Fibroblast of lung (primary cell): ENCODE measurements around the gene GPC5. TPM values are rescaled to one million over a fixed set of nuclear protein-coding genes. Genes with fewer than 3 reads are reported as not detected.
"Not testable (repeated sequence)": the region's sequence is repeated elsewhere in the genome, so short reads cannot be mapped to it uniquely, and the experiment has no call there.

ENCODE experiments used
- DNase-seq, 2 donors: peaks; one replicate each; pipeline versions ENCODE4 v3.0.0 to v3.0.0-alpha.2; 2010; ENCODE audit warnings: low read depth in 2 of 2
- H2AFZ ChIP-seq: 2 replicates; pipeline ENCODE4 v1.5.1; 2012; ENCODE audit warnings: low read length, control low read depth, inconsistent platforms
- H3K27ac ChIP-seq: 2 replicates; pipeline ENCODE4 v1.5.1; 2011; ENCODE audit warnings: low read length, control low read depth; ENCODE audit not compliant: insufficient read depth
- H3K27me3 ChIP-seq: 2 replicates; pipeline ENCODE4 v1.5.1; 2011; ENCODE audit warnings: mild to moderate bottlenecking, low read length; ENCODE audit not compliant: control insufficient read depth, insufficient read depth
- H3K36me3 ChIP-seq: 2 replicates; pipeline ENCODE4 v1.5.1; 2011; ENCODE audit warnings: low read length; ENCODE audit not compliant: control insufficient read depth, insufficient read depth
- H3K4me1 ChIP-seq: 2 replicates; pipeline ENCODE4 v1.5.1; 2011; ENCODE audit warnings: low read length; ENCODE audit not compliant: control insufficient read depth, insufficient read depth; ENCODE audit errors: extremely low read depth
- H3K4me2 ChIP-seq: 2 replicates; pipeline ENCODE4 v1.5.1; 2011; ENCODE audit warnings: low read length, control low read depth; ENCODE audit not compliant: insufficient read depth; ENCODE audit errors: extremely low read depth
- H3K4me3 ChIP-seq, 4 experiments: fragments of 200-600 bp in 1 of 4; sonication (generic) in 1 of 4; replicated peaks in 1 of 4; 2 replicates each; pipeline ENCODE4 v1.5.1; 2011 to 2016; ENCODE audit warnings: low read length in 4 of 4, low read depth in 3 of 4, mild to moderate bottlenecking in 3 of 4, control low read depth in 2 of 4, inconsistent platforms in 1 of 4, mixed read lengths in 1 of 4; ENCODE audit not compliant: insufficient read depth in 1 of 4; ENCODE audit errors: control extremely low read depth in 1 of 4
- H3K79me2 ChIP-seq: 2 replicates; pipeline ENCODE4 v1.5.1; 2012; ENCODE audit warnings: mild to moderate bottlenecking, low read length, inconsistent platforms; ENCODE audit not compliant: control insufficient read depth, insufficient read depth
- H3K9ac ChIP-seq: 2 replicates; pipeline ENCODE4 v1.5.1; 2011; ENCODE audit warnings: mild to moderate bottlenecking, low read length, control low read depth; ENCODE audit not compliant: insufficient read depth
- H3K9me3 ChIP-seq: 2 replicates; pipeline ENCODE4 v1.5.1; 2012; ENCODE audit warnings: low read depth, low read length; ENCODE audit not compliant: control insufficient read depth, insufficient read depth
- H4K20me1 ChIP-seq: 2 replicates; pipeline ENCODE4 v1.5.1; 2011; ENCODE audit warnings: low read length; ENCODE audit not compliant: control insufficient read depth, insufficient read depth; ENCODE audit errors: extremely low read depth
- EZH2 ChIP-seq: IDR thresholded peaks from 2 replicates; pipeline ENCODE4 v1.5.1; 2012; ENCODE audit warnings: low read length, control low read depth, mild to moderate bottlenecking; ENCODE audit errors: missing control alignments
- polyA plus RNA-seq, 2 donors: library from polyadenylated mRNA; depleted of rRNA in 1 of 2; stranded (reverse) in 1 of 2; unstranded in 1 of 2; fragments of >200 nt; gene quantifications; 2 replicates each; pipeline ENCODE4 v1.2.1, GENCODE V29; 2011 to 2012; ENCODE audit warnings: missing spikeins in 1 of 2
- total RNA-seq: library from RNA; depleted of rRNA; stranded (reverse); fragments of >200 nt; gene quantifications from 2 replicates; pipeline ENCODE4 v1.2.1, GENCODE V29; 2014
- TF ChIP-seq, protein P1 (sequence below), 2 donors: IDR thresholded peaks in 1 of 2; conservative IDR thresholded peaks in 1 of 2; 1 replicate in 1 of 2; 2 replicates in 1 of 2; pipeline ENCODE4 v1.5.1; 2011 to 2012; ENCODE audit warnings: low read length in 2 of 2, control low read depth in 1 of 2, inconsistent platforms in 1 of 2, low read depth in 1 of 2, mild to moderate bottlenecking in 1 of 2

Gene GPC5
- total and polyA plus RNA-seq, 2 donors (not counting 1 experiment from before 2014, with no cell fraction given), result 0.17 TPM; not detected in 1

DNA sequence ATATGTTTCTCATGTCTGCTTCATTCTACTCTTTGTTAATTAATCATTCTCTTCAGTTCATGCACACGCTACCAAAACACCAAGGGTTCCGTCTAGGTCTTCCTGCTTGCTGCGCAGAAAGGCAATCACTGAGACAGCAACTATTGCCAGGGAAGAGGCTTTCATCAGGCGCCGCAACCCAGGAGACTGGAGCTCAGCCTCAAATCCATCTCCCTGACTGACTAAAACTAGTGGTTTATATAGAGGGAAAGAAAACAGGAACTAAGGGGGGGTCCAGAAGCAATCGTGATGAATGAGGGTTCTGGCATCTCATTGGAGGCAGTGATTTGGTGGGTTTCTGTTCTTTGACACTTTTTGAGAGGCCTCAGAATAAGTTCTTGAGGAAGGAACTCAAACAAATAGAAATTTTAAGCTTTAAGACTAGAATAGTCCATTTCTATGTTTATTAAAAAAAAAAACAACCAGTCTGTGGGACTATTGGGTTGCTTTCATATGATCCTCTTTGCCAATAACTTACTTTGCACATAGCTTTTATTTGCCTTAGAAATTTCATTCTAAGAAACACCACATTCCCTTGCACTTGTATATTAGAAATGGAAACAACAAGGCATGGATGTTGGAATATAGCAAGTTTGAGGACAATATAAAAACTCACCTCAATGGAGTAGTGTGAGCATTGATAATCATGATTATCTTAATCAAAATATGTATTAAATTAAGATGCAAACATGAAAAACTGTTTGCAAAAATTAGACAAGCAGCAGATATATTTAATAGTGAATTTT lies 1137.0 kb downstream of the GPC5 start:
- Histone ChIP-seq H3K4me1 (no peaks in the 10 kb centered on the region), H4K20me1 (no peaks in the 10 kb centered on the region), H3K27me3 (no peaks in the 10 kb centered on the region), H3K36me3 (no peaks in the 10 kb centered on the region), H3K9me3 (no peaks in the 10 kb centered on the region), H2AFZ (no peak overlapping the region), H3K27ac (no peak overlapping the region), H3K79me2 (no peaks in the 10 kb centered on the region), H3K4me2 (no peak overlapping the region), H3K9ac (no peak overlapping the region), H3K4me3 (no peak overlapping the region)
- no peak for DNase-seq
- TF ChIP-seq, protein P1, sequence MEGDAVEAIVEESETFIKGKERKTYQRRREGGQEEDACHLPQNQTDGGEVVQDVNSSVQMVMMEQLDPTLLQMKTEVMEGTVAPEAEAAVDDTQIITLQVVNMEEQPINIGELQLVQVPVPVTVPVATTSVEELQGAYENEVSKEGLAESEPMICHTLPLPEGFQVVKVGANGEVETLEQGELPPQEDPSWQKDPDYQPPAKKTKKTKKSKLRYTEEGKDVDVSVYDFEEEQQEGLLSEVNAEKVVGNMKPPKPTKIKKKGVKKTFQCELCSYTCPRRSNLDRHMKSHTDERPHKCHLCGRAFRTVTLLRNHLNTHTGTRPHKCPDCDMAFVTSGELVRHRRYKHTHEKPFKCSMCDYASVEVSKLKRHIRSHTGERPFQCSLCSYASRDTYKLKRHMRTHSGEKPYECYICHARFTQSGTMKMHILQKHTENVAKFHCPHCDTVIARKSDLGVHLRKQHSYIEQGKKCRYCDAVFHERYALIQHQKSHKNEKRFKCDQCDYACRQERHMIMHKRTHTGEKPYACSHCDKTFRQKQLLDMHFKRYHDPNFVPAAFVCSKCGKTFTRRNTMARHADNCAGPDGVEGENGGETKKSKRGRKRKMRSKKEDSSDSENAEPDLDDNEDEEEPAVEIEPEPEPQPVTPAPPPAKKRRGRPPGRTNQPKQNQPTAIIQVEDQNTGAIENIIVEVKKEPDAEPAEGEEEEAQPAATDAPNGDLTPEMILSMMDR (conservative IDR thresholded peaks at IDR 0.05 in 1 of 2, IDR thresholded peaks at IDR 0.05 in 1 of 2; ENCODE audit: low read depth in 1 of 2, low read length in 2 of 2), result no peak
- no peak for TF ChIP-seq EZH2

DNA sequence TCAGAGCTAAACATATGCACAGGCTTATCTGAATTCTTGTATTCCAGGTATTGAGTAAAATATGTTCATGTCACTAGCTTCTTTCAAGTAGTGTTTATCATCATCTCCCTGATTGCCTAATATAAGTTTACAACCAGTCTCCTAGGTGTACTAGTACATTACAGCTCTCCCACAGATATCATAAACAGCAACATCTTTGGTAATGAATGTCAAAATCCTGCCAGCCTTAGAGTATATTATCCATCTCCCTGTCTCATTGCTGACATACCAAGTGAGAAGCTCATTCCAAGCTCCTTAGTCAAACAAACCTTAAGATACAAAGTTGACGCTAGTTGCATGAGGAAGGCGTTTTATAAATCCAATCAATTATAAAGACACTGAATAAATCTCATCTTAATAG lies 1139.0 kb downstream of the GPC5 start:
- DNase-seq, result peak in 1 of 2 donors; percentile 45
- Histone ChIP-seq H3K27me3 (no peaks in the 10 kb centered on the region), H3K4me3 (no peak overlapping the region), H3K79me2 (no peaks in the 10 kb centered on the region), H3K4me1 (no peaks in the 10 kb centered on the region), H4K20me1 (no peaks in the 10 kb centered on the region), H3K36me3 (no peaks in the 10 kb centered on the region), H2AFZ (no peak overlapping the region), H3K9ac (no peak overlapping the region), H3K27ac (no peak overlapping the region), H3K9me3 (no peaks in the 10 kb centered on the region), H3K4me2 (no peak overlapping the region)
- TF ChIP-seq, protein P1 (conservative IDR thresholded peaks at IDR 0.05 in 1 of 2, IDR thresholded peaks at IDR 0.05 in 1 of 2; ENCODE audit: low read depth in 1 of 2, low read length in 2 of 2), result no peak
- no peak for TF ChIP-seq EZH2

DNA sequence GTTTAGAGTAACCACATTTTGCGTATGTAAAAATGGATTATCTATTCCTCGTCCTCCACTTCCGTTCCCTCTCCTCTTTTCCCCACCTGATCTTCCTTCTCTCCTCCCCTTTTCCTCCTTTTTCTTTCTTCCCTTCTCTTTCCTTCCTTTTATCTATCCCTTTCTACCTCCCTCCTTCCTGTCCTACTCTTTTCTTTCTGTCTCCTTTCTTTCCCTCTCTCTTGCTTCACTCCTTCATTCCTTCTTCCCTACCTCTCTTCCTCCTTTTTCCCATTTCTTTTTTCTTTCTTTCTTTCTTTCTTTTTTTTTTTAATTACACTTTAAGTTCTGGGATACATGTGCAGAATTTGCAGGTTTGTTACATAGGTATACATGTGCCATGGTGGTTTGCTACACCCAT lies 1139.7 kb downstream of the GPC5 start:
- no peaks in the 10 kb centered on the region for H4K20me1 ChIP-seq
- H3K9ac ChIP-seq, result no peak overlapping the region
- no peaks in the 10 kb centered on the region for H3K9me3 ChIP-seq
- TF ChIP-seq EZH2, result no peak
- TF ChIP-seq, protein P1 (conservative IDR thresholded peaks at IDR 0.05 in 1 of 2, IDR thresholded peaks at IDR 0.05 in 1 of 2; ENCODE audit: low read depth in 1 of 2, low read length in 2 of 2), result no peak
- no peaks in the 10 kb centered on the region for H3K79me2 ChIP-seq
- no peaks in the 10 kb centered on the region for H3K27me3 ChIP-seq
- DNase-seq, result no peak
- H2AFZ ChIP-seq, result no peak overlapping the region
- H3K4me1 ChIP-seq, result no peaks in the 10 kb centered on the region
- no peak overlapping the region for H3K4me3 ChIP-seq
- H3K27ac ChIP-seq, result no peak overlapping the region
- no peak overlapping the region for H3K4me2 ChIP-seq
- no peaks in the 10 kb centered on the region for H3K36me3 ChIP-seq

DNA sequence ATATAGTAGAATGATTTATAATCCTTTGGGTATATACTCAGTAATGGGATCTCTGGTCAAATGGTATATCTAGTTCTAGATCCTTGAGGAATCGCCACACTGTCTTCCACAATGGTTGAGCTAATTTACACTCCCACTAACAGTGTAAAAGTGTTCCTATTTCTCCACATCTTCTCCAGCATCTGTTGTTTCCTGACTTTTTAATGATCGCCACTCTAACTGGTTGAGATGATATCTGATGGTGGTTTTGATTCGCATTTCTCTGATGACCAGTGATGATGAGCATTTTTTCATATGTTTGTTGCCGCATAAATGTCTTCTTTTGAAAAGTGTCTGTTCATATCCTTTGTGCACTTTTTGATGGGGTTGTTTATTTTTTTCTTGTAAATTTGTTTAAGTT lies 1140.7 kb downstream of the GPC5 start:
- not testable (repeated sequence) for H3K4me1 ChIP-seq, H3K9me3 ChIP-seq, H3K4me3 ChIP-seq, H2AFZ ChIP-seq, H3K9ac ChIP-seq, H4K20me1 ChIP-seq, H3K27ac ChIP-seq, DNase-seq, H3K79me2 ChIP-seq, H3K4me2 ChIP-seq, H3K36me3 ChIP-seq, H3K27me3 ChIP-seq
